Nephron progenitor cell (in vitro differentiated cells): ENCODE measurements around the gene HGFAC.

Experiments
- DNase-seq: peaks from one replicate; pipeline ENCODE4 v3.0.0; 2021
- H3K27ac Mint-ChIP-seq: 2 replicates; pipeline ENCODE4 v1.8.0; 2021; ENCODE audit warnings: mild to moderate bottlenecking, moderate library complexity, mixed read lengths
- H3K27me3 Mint-ChIP-seq: 2 replicates; pipeline ENCODE4 v1.8.0; 2021; ENCODE audit warnings: mild to moderate bottlenecking, low read depth, mixed read lengths; ENCODE audit not compliant: poor library complexity
- H3K36me3 Mint-ChIP-seq: 2 replicates; pipeline ENCODE4 v1.8.0; 2021; ENCODE audit warnings: low read depth, mixed read lengths
- H3K4me1 Mint-ChIP-seq: 2 replicates; pipeline ENCODE4 v1.8.0; 2021; ENCODE audit warnings: mixed read lengths
- H3K4me3 Mint-ChIP-seq: 2 replicates; pipeline ENCODE4 v1.8.0; 2021; ENCODE audit warnings: mild to moderate bottlenecking, moderate library complexity, mixed read lengths
- H3K9me3 Mint-ChIP-seq: 2 replicates; pipeline ENCODE4 v1.8.0; 2021; ENCODE audit warnings: mild to moderate bottlenecking, moderate library complexity, mixed read lengths
- TF ChIP-seq, protein P1 (sequence below): fragments of 200-600 bp; sonication (generic); IDR thresholded peaks from 2 replicates; pipeline ENCODE4 v1.5.0; 2021; ENCODE audit warnings: antibody characterized with exemption

Gene HGFAC

DNA sequence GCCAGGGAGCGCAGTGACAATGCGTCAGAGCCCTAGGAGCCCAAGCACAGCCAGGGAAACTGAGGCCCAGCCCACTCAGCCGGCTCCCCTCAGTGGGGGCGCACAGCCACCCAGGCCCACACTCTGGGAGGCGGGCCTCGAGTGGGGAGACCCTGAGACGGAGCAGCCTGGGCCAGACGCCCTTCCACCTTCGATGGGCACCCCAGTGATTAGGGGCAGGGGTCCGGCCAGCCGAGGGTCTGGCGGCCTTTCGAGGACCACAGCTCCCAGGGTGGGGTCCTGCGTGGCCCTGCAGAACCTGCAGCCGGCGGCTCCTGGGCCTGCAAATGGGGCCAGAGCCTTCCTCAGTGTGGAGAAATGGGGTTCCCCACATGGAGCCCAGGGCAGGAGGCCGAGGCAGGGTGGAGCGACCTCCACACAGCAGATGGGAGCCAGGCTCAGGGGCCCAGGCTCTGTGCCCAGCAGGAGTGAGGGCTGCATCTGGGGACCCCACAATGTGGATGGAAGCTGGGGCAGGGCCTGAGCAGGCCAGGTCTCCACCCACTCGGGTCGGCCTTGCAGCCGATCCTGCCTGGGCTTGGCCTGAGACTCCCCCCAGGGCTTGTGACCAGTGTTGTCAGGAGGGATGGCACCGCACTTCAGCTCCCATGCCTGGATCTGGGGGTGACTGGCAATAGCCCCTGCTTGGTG, 5.0 kb downstream of the HGFAC start:
- peaks cover 3% of the 10 kb centered on the region for H3K27me3 Mint-ChIP-seq
- peaks cover 13% of the 10 kb centered on the region for H3K4me1 Mint-ChIP-seq
- H3K4me3 Mint-ChIP-seq, result no peak overlapping the region
- TF ChIP-seq, protein P1, sequence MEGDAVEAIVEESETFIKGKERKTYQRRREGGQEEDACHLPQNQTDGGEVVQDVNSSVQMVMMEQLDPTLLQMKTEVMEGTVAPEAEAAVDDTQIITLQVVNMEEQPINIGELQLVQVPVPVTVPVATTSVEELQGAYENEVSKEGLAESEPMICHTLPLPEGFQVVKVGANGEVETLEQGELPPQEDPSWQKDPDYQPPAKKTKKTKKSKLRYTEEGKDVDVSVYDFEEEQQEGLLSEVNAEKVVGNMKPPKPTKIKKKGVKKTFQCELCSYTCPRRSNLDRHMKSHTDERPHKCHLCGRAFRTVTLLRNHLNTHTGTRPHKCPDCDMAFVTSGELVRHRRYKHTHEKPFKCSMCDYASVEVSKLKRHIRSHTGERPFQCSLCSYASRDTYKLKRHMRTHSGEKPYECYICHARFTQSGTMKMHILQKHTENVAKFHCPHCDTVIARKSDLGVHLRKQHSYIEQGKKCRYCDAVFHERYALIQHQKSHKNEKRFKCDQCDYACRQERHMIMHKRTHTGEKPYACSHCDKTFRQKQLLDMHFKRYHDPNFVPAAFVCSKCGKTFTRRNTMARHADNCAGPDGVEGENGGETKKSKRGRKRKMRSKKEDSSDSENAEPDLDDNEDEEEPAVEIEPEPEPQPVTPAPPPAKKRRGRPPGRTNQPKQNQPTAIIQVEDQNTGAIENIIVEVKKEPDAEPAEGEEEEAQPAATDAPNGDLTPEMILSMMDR, result no peak
- H3K36me3 Mint-ChIP-seq, result no peaks in the 10 kb centered on the region
- H3K9me3 Mint-ChIP-seq, result no peaks in the 10 kb centered on the region
- DNase-seq, result no peak
- no peak overlapping the region for H3K27ac Mint-ChIP-seq

GRCh38 chr4:3447431-3448395, 5.9 kb downstream of the HGFAC start:
- Mint-ChIP-seq H3K9me3 (no peaks in the 10 kb centered on the region), H3K27me3 (peaks cover 6% of the 10 kb centered on the region), H3K4me3 (no peak overlapping the region), H3K4me1 (peaks cover 13% of the 10 kb centered on the region), H3K27ac (no peak overlapping the region), H3K36me3 (no peaks in the 10 kb centered on the region)
- TF ChIP-seq, protein P1, result no peak
- DNase-seq, result no peak

DNA sequence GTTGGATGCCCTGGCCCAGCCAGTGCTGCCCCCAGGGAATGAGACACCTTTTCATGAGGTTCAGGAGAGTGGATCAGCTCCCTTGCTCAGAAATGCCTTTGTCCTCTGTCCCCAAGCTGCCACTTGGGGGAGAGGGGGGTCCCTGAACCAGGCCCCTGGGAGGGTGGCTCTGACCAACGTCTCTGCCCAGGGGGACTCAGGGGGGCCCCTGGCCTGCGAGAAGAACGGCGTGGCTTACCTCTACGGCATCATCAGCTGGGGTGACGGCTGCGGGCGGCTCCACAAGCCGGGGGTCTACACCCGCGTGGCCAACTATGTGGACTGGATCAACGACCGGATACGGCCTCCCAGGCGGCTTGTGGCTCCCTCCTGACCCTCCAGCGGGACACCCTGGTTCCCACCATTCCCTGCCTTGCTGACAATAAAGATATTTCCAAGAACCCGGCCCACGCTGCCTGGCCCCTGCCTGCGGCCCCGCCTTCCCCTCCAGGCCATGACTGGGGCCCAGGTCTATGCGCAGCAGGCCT, 7.3 kb downstream of the HGFAC start:
- no peak for DNase-seq
- Mint-ChIP-seq H3K36me3 (no peaks in the 10 kb centered on the region), H3K9me3 (peaks cover 7% of the 10 kb centered on the region), H3K4me3 (no peak overlapping the region), H3K27ac (no peak overlapping the region), H3K27me3 (peaks cover 6% of the 10 kb centered on the region), H3K4me1 (peaks cover 13% of the 10 kb centered on the region)
- TF ChIP-seq, protein P1, result no peak

DNA sequence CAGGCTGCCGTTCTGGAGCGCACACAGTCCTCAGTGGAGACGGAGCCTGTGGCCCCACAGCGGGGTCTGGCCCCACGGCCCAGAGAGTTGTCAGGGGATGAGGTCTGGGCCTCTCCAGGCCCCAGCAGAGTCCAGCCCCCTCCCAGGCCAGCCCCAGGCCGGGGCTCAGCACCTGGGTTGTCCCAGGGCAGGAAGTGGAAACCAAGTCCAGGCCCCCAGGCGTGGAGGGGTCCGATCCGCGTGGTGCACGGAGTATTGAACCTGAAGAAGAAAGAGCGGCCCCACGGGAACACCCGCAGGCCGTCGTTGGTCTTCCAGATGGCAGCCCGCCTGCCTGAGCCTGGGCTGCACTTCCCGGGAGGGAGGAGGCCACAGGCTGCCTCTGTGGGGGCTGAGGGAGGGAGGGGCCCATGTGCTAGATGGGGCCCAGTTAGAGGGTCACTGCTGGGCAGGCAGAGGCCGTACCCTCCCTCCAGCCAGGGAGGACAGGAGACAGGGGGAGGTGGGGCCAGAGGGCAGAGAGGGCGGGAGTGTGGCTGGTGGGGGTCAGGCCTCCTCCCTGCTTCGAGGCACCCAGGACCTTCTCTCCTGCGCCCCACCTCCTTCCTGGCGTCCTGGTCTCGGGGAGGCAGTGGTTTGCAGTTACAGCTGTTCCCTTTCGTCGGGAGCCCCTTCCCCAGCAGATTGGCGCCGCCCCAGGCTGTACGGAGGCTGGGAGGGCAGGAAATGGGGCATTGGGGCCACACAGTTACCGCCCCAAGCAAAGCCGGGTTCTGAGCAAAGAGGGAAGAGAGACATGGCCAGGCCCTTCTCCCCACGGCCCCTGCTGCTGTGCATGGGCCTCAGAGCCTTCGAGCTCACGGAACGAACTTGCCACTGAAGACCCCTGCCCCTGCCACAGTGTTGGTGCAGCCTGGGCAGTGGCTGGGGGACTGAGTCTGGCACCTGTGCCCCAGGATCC, 8.1 kb downstream of the HGFAC start:
- Mint-ChIP-seq H3K4me3 (no peak overlapping the region), H3K4me1 (peaks cover 13% of the 10 kb centered on the region), H3K36me3 (no peaks in the 10 kb centered on the region), H3K27me3 (peaks cover 6% of the 10 kb centered on the region), H3K9me3 (peaks cover 14% of the 10 kb centered on the region), H3K27ac (no peak overlapping the region)
- no peak for DNase-seq
- TF ChIP-seq, protein P1, result no peak

GRCh38 chr4:3450643-3451042, 8.9 kb downstream of the HGFAC start:
- Mint-ChIP-seq H3K27ac (no peak overlapping the region), H3K9me3 (peaks cover 22% of the 10 kb centered on the region), H3K27me3 (peaks cover 6% of the 10 kb centered on the region), H3K4me3 (peak overlapping the region; percentile 42), H3K4me1 (peaks cover 13% of the 10 kb centered on the region), H3K36me3 (peaks cover 8% of the 10 kb centered on the region)
- TF ChIP-seq, protein P1, result no peak
- no peak for DNase-seq
